Cardiac muscle cell (in vitro differentiated cells and primary cell): Measurements from ENCODE around the gene AMH. TPM values are rescaled to one million over a fixed set of nuclear protein-coding genes. Genes with fewer than 3 reads are reported as not detected.
A peak's percentile ranks its signal among the peaks of the same experiment; 100 is the strongest.

ENCODE experiments used
- DNase-seq, 2 donors: peaks; one replicate each; pipeline versions ENCODE4 v3.0.0 to v3.0.0-alpha.2; 2010 to 2017; ENCODE audit warnings: low read depth in 1 of 2, low spot score in 1 of 2
- H3K27ac ChIP-seq: fragments of 200-600 bp; sonication (generic); 2 replicates; pipeline ENCODE4 v1.5.1; 2016
- H3K27me3 ChIP-seq: fragments of 200-600 bp; sonication (generic); 2 replicates; pipeline ENCODE4 v1.6.0; 2016; ENCODE audit warnings: control low read depth
- H3K36me3 ChIP-seq: fragments of 200-600 bp; sonication (generic); 2 replicates; pipeline ENCODE4 v1.5.1; 2016; ENCODE audit warnings: control low read depth
- H3K4me1 ChIP-seq: fragments of 200-600 bp; sonication (generic); 2 replicates; pipeline ENCODE4 v1.8.1; 2017; ENCODE audit warnings: low read depth, mild to moderate bottlenecking, mixed run types
- H3K4me3 ChIP-seq: fragments of 200-600 bp; sonication (generic); 2 replicates; pipeline ENCODE4 v1.5.1; 2016; ENCODE audit warnings: mild to moderate bottlenecking
- H3K9me3 ChIP-seq: fragments of 200-600 bp; sonication (generic); 2 replicates; pipeline ENCODE4 v1.5.1; 2017; ENCODE audit warnings: low read depth, mild to moderate bottlenecking, control low read depth
- polyA plus RNA-seq: library from polyadenylated mRNA; unstranded; fragments of >200 nt; fragmentation: Nextera tagmentation; extraction: Ambion mirVana; gene quantifications from 2 replicates; pipeline ENCODE4 v1.2.1, GENCODE V29; 2016
- total RNA-seq: library from RNA; depleted of rRNA; stranded (reverse); fragments of >200 nt; gene quantifications from 2 replicates; pipeline ENCODE4 v1.2.3, GENCODE V29; 2016
- TF ChIP-seq, protein P1 (sequence below): IDR thresholded peaks from 2 replicates; pipeline ENCODE4 v1.5.1; 2012; ENCODE audit warnings: low read depth, mild to moderate bottlenecking, low read length

The AMH gene
- total and polyA plus RNA-seq, 2 experiments from 2014 or later: 24.1 to 71.4 TPM

DNA sequence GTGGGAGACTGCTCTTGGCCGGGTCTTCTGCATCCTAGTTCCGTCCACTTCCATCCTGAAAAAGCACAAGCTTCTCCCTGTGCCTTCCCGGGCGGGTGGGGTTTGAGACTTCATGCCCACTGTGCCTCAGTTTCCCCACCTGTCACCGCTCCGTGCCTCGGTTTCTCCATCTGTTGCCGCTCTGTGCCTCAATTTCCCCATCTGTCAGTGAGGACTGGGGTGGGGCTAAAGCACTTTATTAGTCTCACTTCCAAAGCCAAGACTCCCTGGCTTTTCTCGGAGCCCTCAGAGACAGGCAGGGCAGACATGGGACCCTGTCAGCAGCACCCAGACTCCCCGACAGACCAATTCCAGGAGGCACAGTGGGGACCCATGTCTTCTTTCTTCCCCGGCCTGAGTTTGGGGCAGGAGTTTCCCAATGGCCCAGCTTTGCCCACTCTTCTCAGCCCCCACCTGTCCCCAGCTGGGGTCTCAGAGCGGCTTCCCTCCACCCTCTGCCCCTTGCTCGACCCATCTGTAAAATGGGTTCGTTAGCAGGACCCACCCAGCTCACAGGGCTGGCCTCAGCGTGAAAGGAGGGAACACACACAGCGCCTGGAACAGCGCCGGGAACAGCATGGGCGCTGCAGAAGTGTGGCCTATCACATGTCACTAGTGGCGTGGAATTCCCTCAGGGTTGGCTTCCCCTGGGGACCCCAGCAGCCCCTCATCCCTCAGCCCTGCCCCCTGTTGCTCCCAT, 37.4 kb downstream of the AMH start:
- H3K27me3 ChIP-seq: peaks cover 91% of the 10 kb centered on the region
- TF ChIP-seq, protein P1, sequence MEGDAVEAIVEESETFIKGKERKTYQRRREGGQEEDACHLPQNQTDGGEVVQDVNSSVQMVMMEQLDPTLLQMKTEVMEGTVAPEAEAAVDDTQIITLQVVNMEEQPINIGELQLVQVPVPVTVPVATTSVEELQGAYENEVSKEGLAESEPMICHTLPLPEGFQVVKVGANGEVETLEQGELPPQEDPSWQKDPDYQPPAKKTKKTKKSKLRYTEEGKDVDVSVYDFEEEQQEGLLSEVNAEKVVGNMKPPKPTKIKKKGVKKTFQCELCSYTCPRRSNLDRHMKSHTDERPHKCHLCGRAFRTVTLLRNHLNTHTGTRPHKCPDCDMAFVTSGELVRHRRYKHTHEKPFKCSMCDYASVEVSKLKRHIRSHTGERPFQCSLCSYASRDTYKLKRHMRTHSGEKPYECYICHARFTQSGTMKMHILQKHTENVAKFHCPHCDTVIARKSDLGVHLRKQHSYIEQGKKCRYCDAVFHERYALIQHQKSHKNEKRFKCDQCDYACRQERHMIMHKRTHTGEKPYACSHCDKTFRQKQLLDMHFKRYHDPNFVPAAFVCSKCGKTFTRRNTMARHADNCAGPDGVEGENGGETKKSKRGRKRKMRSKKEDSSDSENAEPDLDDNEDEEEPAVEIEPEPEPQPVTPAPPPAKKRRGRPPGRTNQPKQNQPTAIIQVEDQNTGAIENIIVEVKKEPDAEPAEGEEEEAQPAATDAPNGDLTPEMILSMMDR: no peak

DNA sequence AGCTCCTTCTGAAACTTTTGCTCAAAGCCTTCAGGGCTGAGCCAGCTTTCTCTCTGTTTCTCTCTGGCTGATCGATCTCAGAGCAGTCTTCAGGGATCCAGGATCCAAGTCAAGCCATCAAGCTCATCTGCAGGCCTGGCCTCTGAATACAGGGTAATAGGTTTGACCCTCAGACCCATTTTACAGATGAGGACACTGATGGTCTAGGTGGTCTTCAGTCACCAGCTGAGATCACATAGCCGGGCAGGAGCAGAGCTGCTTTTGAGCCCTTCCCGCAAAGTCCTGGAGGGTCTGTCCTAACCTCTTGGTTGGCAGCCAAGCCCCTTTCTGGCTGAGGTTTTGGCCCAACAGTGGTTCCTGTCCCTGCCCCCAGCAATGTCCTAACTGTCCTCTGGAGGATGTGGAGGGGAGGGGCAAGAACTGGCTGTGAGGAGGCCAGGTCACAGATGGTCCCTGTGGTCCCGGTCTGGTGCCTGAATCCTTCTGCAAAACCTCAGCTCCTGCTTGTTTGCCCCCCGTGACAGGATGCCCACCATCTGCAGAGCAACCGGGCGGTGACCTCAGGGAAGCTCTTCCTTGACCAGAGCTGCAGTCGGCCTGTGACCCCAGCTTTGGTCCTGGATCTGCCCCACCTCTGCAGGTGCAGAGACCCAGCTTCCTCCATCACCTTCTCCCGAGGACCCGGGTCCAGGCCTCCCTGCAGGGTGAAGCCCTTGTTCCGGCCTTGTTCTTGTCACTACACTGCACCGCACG, 38.6 kb downstream of the AMH start:
- no peak overlapping the region for H3K4me3 ChIP-seq
- TF ChIP-seq, protein P1: no peak
- H3K36me3 ChIP-seq: no peaks in the 10 kb centered on the region
- H3K27me3 ChIP-seq: peaks cover 91% of the 10 kb centered on the region
- no peak for DNase-seq
- H3K27ac ChIP-seq: no peak overlapping the region
- H3K9me3 ChIP-seq: no peaks in the 10 kb centered on the region
- H3K4me1 ChIP-seq: peaks cover 4% of the 10 kb centered on the region

More for the DNA sequence above, 37.4 kb downstream of the AMH start:
- no peaks in the 10 kb centered on the region for H3K9me3 ChIP-seq
- no peak overlapping the region for H3K4me3 ChIP-seq
- H3K27ac ChIP-seq: no peak overlapping the region
- H3K36me3 ChIP-seq: no peaks in the 10 kb centered on the region
- DNase-seq: no peak
- H3K4me1 ChIP-seq: peaks cover 4% of the 10 kb centered on the region

DNA sequence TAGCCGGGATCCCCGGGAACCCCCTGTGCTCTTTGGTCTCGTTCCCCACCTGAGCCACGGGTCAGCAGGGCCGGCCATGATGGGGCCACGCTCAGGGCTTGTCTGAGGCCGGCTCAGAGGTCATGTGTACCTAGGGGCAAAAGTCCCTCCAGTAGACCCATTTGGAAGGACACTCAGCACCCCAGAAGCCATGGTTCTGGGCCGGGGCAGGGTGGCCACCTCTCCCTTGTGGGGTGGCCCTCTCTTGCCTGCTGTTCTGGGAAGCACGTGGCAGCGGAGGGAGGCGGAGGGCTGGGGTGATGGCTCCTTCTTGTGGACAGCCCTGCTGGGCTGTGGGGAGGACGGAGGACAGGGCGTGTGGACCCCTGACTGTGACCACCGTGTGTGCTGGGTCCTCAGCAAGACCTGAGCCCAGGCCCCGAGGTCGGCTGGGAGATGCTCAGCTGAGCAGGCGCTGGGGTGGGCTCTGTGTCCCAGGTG, 39.3 kb downstream of the AMH start:
- DNase-seq: no peak
- Histone ChIP-seq H3K9me3 (no peaks in the 10 kb centered on the region), H3K36me3 (no peaks in the 10 kb centered on the region), H3K4me3 (no peak overlapping the region), H3K27ac (no peak overlapping the region), H3K27me3 (peaks cover 91% of the 10 kb centered on the region), H3K4me1 (peaks cover 4% of the 10 kb centered on the region)
- TF ChIP-seq, protein P1: no peak

DNA sequence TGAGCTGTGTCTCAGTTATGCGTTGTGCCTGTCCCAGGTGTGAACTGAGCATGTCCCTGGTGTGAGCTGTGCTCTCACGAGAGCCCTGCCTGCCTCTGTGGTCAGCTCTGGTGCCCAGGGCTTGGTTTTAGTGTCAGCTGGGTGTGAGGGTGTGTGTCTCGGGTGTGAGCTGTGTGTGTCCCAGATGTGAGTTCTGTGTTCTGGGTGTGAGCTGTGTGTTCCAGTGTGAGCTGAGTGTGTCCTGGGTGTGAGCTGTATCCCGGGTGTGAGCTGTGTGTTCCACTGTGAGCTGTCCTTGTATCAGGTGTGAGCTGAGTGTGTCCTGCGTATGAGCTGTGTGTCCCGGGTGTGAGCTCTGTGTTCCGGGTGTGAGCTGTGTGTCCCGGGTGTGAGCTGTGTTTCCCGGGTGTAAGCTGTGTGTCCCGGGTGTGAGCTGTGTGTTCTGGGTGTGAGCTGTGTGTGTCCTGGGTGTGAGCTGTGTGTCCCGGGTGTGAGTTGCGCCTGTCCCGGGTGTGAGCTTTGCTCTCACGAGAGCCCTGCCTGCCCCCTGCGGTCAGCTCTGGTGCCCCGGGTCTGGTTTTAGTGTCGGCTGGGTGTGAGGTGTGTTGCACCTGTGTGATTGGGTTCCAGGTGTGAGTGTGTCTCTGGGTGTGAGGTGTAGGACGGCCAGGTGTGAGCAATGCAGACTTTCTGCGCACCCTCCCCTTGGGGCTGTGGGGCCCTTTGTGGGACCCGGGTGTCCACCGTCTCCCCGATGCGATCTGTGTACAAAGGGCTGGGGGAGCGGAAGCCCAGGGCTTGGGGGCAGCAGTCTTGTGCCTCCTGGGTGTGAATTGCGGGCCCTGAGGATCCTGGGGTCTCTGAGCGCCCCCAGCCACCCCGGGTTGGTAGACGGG, 39.9 kb downstream of the AMH start:
- TF ChIP-seq, protein P1: no peak
- Histone ChIP-seq H3K27me3 (peaks cover 94% of the 10 kb centered on the region), H3K9me3 (no peaks in the 10 kb centered on the region), H3K27ac (no peak overlapping the region), H3K36me3 (no peaks in the 10 kb centered on the region), H3K4me3 (no peak overlapping the region), H3K4me1 (peaks cover 4% of the 10 kb centered on the region)
- DNase-seq: no peak

DNA sequence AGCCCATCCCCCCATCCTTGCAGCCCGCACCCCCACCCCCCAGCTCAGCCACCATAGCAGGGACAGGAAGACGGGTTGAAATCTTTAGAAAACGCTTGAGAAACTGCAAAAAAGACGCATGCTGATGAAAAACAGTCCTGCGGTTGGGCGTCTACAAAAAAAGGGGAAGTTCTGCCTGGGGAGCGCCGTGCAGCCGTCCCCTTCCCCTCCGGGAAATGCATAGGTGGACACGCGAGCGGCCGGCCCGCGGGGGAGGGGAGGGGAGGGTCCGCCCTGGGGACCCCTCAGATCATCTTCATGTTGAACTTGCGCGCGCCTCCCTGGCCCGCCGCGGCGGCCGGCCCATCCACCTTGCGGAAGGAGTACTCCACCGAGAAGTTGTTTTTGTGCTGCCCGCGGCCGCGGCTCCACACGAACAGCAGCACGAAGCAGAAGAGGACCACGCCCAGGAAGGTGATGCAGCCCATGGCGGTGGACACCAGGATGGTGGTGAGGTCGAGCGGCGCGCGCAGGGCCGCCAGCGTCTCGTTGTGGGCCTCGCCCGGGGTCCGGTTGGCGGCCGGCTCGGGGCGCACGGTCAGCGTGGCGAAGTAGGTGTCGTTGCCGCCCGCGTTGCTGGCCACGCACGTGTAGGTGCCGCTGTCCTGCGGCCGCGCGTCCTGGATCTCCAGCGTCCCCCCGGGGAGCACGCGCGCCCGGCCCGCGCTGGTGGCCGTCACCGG, 40.8 kb downstream of the AMH start:
- Histone ChIP-seq H3K9me3 (no peaks in the 10 kb centered on the region), H3K36me3 (no peaks in the 10 kb centered on the region), H3K4me3 (peak overlapping the region; percentile 2), H3K27ac (no peak overlapping the region), H3K27me3 (peaks cover 100% of the 10 kb centered on the region), H3K4me1 (peaks cover 4% of the 10 kb centered on the region)
- TF ChIP-seq, protein P1: no peak
- no peak for DNase-seq
